Measurements from ENCODE around the gene PARD3.

The PARD3 gene

DNA sequence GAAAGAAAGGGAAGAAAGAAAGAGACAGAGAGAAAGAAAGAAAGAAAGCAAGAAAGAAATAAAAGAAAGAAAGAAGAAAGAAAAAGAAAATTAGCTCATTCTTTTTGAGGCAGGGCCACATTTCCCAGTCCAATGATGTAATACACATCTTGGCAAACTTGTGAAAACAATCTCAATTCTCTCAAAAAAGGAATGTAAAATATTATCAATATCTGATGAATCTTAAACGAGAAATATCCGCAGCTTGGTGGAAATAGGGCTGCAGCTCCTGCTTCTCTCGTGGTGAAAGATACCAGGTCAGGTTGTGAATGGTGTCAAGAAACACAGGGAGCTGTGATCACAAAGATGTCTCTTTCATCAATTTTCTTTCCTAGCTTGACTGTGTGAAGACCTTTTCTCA, 741.0 kb downstream of the PARD3 start:
- TF ChIP-seq CTCF (IDR thresholded peaks at IDR 0.05) = no peak

GRCh38 chr10:34063592-34063991, 751.5 kb downstream of the PARD3 start:
- no peak for TF ChIP-seq CTCF (IDR thresholded peaks at IDR 0.05)

DNA sequence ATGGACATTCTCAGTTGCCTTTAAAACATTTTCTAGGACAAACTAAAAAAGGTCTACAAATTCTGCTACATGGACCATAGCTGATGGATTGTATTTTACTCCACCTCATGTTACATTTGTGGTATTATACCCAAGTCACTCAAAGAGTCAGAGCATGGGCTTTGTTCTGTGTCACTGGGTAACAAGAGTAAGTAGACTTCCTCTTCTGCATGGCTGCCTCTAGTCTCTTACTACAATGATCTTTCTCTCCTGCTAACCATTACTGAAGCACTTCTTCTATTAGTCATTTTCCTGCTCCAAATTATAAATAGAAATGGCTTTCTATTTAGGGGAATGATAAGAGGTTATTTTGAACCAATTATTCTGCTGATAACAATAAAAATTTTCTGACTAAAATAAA, 753.3 kb downstream of the PARD3 start:
- no peak for TF ChIP-seq CTCF (IDR thresholded peaks at IDR 0.05)

All from LNCAP (cell line).